Activated CD4-positive, alpha-beta T cell treated with anti-CD3 and anti-CD28 coated beads, Interleukin-2, amount 50 U/mL, for 1 hour (primary cell): ENCODE measurements around the gene TMEM25.
"Not testable (repeated sequence)": the region's sequence is repeated elsewhere in the genome, so short reads cannot be mapped to it uniquely, and the experiment has no call there.

Source experiments
- DNase-seq: peaks from one replicate; pipeline ENCODE4 v3.0.0-alpha.2; 2020

The TMEM25 gene

GRCh38 chr11:118530683-118531596 is at the start of gene TMEM25:
TMEM25 (plus strand) TSS chr11:118531192; CDS start chr11:118531802, 610 bp downstream.
- peak; percentile 72 for DNase-seq

GRCh38 chr11:118481238-118481637 is 49.8 kb upstream of the TMEM25 start:
- DNase-seq, result not testable (repeated sequence)

GRCh38 chr11:118484405-118484804 is 46.6 kb upstream of the TMEM25 start:
- DNase-seq, result no peak

- no peak for DNase-seq
Measured at GRCh38 chr11:118485273-118485672, 45.7 kb upstream of the TMEM25 start.

- DNase-seq, result peak; percentile 80
Measured at GRCh38 chr11:118488480-118489109, 42.4 kb upstream of the TMEM25 start.

GRCh38 chr11:118491041-118491440 is 40.0 kb upstream of the TMEM25 start:
- no peak for DNase-seq

GRCh38 chr11:118497831-118498230 is 33.2 kb upstream of the TMEM25 start:
- DNase-seq, result no peak

GRCh38 chr11:118503216-118503615 is 27.8 kb upstream of the TMEM25 start:
- no peak for DNase-seq

GRCh38 chr11:118511601-118512000 is 19.4 kb upstream of the TMEM25 start:
- DNase-seq, result no peak

GRCh38 chr11:118514103-118514502 is 16.9 kb upstream of the TMEM25 start:
- no peak for DNase-seq

GRCh38 chr11:118519549-118519948 is 11.4 kb upstream of the TMEM25 start:
- DNase-seq, result no peak

GRCh38 chr11:118521892-118522311 is 9.1 kb upstream of the TMEM25 start:
- no peak for DNase-seq

- DNase-seq, result no peak
Measured at GRCh38 chr11:118522571-118523072, 8.4 kb upstream of the TMEM25 start.

GRCh38 chr11:118524356-118524755 is 6.6 kb upstream of the TMEM25 start:
- no peak for DNase-seq

GRCh38 chr11:118524757-118525470 is 6.1 kb upstream of the TMEM25 start:
- no peak for DNase-seq

- DNase-seq, result no peak
Measured at GRCh38 chr11:118526688-118527087, 4.3 kb upstream of the TMEM25 start.

- no peak for DNase-seq
Measured at GRCh38 chr11:118527109-118527508, 3.9 kb upstream of the TMEM25 start, which contains the start of gene TTC36. TTC36 (plus strand) TSS chr11:118527474; CDS start chr11:118527495, 21 bp downstream.

- no peak for DNase-seq
Measured at GRCh38 chr11:118528511-118528910, 2.5 kb upstream of the TMEM25 start.

- DNase-seq, result no peak
Measured at GRCh38 chr11:118529584-118530175, 1.3 kb upstream of the TMEM25 start.

- DNase-seq, result peak; percentile 7
Measured at GRCh38 chr11:118530180-118530682, 761 bp upstream of the TMEM25 start.

- DNase-seq, result no peak
Measured at GRCh38 chr11:118531597-118532084, 649 bp downstream of the TMEM25 start.

GRCh38 chr11:118532091-118532490 is 1.1 kb downstream of the TMEM25 start:
- DNase-seq, result no peak
